Measurements from ENCODE around the gene SRMS. TPM values are rescaled to one million over a fixed set of nuclear protein-coding genes. Genes with fewer than 3 reads are reported as not detected.

The SRMS gene
- total and polyA plus RNA-seq, 2 donors from 2014 or later = 0.38 TPM; not detected in 1

DNA sequence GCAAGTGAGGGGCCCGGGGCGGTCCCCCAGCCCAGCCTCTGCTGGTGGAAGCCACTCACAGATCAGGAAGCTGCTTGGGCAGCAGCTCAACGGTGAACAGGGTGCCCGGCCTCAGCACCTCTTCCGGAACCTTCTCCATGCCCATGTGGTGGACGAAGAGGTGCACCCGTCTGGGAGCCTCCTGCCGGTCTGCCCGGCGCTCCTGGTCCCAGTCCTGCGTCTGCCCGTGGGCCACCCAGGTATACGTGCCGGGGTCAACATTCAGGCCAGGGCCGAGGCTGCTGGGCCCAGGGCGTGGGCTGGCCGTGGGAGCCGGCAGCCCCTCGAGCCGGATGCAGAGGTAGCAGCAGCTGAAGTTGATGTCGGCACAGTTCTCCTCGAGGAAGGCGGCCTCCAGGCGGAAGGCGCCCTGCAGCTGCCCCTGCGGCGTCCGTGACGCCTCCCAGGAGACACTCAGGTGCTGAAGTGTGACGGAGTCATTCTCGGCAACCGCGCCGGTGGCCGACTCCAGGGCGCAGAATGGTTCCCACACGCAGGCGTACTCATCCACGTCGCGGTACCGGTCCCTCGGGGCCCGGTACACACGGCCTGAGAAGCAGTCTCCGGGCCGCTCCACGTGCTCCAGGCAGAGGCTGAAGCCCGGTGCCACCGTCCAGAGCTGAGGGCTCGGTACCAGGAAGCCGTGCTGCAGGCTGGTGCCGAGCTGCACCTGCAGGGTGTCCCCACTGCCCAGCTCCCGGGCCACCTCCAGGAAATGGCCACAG is 15.1 kb upstream of the SRMS start:
- Histone ChIP-seq H3K9me3 (ENCODE audit: control insufficient read depth in 2 of 3, insufficient read depth in 1 of 3, low read length in 3 of 3) (no peaks in the 10 kb centered on the region), H3K9ac (ENCODE audit: low read length in 3 of 3) (no peak overlapping the region), H3K4me1 (ENCODE audit: control insufficient read depth in 2 of 3, insufficient read depth in 2 of 3, low read depth in 1 of 3, low read length in 3 of 3) (no peaks in the 10 kb centered on the region), H3K4me3 (ENCODE audit: low read length in 3 of 3) (no peak overlapping the region), H3K27ac (ENCODE audit: low read depth in 2 of 2, low read length in 2 of 2) (no peak overlapping the region), H3K27me3 (ENCODE audit: control insufficient read depth, insufficient read depth, low read length) (no peaks in the 10 kb centered on the region), H3K36me3 (ENCODE audit: control insufficient read depth in 2 of 3, insufficient read depth in 3 of 3, low read length in 3 of 3) (peaks cover 0 to 3% (median 0%) of the 10 kb centered on the region in 3 donors)
- DNase-seq (no peak), FAIRE-seq (no peak)
- intact Hi-C loops (cut with DNase I) = no loop called here
- TF ChIP-seq, protein P1, sequence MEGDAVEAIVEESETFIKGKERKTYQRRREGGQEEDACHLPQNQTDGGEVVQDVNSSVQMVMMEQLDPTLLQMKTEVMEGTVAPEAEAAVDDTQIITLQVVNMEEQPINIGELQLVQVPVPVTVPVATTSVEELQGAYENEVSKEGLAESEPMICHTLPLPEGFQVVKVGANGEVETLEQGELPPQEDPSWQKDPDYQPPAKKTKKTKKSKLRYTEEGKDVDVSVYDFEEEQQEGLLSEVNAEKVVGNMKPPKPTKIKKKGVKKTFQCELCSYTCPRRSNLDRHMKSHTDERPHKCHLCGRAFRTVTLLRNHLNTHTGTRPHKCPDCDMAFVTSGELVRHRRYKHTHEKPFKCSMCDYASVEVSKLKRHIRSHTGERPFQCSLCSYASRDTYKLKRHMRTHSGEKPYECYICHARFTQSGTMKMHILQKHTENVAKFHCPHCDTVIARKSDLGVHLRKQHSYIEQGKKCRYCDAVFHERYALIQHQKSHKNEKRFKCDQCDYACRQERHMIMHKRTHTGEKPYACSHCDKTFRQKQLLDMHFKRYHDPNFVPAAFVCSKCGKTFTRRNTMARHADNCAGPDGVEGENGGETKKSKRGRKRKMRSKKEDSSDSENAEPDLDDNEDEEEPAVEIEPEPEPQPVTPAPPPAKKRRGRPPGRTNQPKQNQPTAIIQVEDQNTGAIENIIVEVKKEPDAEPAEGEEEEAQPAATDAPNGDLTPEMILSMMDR (IDR thresholded peaks at IDR 0.05; ENCODE audit: borderline replicate concordance, extremely low read depth, insufficient read depth) = no peak

DNA sequence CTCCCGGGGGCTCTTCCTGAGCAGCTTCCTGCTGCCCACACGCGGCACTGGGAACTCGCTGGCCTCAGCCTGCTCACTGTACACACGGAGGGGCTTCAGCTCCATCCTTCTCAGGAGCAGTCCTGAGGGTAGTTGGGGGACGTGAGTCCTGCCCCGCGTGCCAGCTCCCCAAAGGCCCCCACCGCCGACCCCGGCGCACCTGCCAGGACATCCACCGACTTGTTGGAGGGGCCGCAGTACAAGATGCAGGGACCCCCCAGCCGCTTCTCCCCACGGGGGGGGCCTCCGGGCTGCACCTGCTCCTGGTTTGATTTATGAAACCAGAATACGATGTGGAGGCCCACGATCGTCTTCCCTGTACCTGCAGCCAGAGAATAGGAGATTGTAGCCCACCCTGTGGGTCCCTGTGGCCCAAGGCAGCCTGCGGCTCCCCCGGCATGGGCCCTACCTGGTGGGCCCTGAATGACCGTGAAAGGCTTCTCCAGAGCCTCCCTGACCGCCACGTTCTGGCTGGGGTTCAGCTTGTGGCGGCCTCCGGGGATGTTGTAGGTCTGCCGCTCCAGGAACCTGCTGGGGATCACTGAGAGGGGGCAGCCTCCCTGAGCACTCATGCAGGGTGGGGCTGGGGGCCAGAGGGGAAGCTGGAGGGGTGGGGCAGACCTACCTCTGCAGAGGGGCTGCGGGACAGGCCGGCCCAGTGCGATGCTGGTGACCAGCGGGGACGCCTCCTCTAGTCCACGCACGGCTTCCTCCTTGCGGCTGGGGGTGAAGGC is 14.3 kb upstream of the SRMS start:
- DNase-seq (no peak), FAIRE-seq (no peak)
- no peaks in the 10 kb centered on the region for H3K9me3 ChIP-seq (ENCODE audit: control insufficient read depth in 2 of 3, insufficient read depth in 1 of 3, low read length in 3 of 3)
- peaks cover 0 to 3% (median 0%) of the 10 kb centered on the region in 3 donors for H3K36me3 ChIP-seq (ENCODE audit: control insufficient read depth in 2 of 3, insufficient read depth in 3 of 3, low read length in 3 of 3)
- intact Hi-C loops (cut with DNase I) = no loop called here
- no peaks in the 10 kb centered on the region for H3K4me1 ChIP-seq (ENCODE audit: control insufficient read depth in 2 of 3, insufficient read depth in 2 of 3, low read depth in 1 of 3, low read length in 3 of 3)
- no peaks in the 10 kb centered on the region for H3K27me3 ChIP-seq (ENCODE audit: control insufficient read depth, insufficient read depth, low read length)
- H3K4me3 ChIP-seq (ENCODE audit: low read length in 3 of 3) = no peak overlapping the region
- H3K9ac ChIP-seq (ENCODE audit: low read length in 3 of 3) = no peak overlapping the region
- no peak overlapping the region for H3K27ac ChIP-seq (ENCODE audit: low read depth in 2 of 2, low read length in 2 of 2)
- TF ChIP-seq, protein P1 (IDR thresholded peaks at IDR 0.05; ENCODE audit: borderline replicate concordance, extremely low read depth, insufficient read depth) = no peak

DNA sequence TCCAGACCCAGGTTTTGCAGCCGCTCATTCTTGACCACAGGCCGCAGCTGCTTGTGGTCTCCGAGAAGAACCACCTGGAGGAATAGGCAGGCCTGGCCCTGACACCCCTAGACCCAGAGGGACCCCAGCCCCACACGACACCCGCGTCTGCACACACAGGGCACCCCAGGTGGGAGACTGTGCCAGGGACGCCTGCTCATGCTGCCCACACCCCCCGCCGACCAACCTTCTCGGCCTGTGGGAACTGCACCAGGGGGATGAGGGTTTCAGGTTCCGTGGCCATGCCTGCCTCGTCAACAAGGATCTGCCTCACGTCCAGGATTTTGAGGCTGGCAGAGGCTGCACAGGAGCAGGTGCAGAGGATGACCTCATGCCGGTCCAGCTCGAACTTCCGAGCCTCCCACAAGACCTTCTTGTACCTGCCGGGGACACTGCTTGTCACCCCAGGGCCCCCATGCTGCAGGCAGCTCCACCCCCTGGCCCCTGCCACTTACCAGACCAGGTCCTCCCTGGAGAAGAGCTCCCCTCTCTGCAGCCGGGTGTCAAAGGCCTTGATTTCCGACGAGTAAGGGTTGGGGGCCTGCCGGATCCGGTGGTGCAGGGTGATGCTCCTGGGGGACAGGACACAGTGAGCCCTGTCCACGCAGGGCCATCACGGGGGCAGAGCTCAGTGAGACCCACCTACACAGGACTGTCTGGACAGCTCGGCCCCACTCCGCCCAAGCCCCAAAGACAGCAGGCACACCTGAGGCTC is 13.5 kb upstream of the SRMS start:
- intact Hi-C loops (cut with DNase I) = no loop called here
- Histone ChIP-seq H3K27me3 (ENCODE audit: control insufficient read depth, insufficient read depth, low read length) (no peaks in the 10 kb centered on the region), H3K9ac (ENCODE audit: low read length in 3 of 3) (no peak overlapping the region), H3K27ac (ENCODE audit: low read depth in 2 of 2, low read length in 2 of 2) (no peak overlapping the region), H3K9me3 (ENCODE audit: control insufficient read depth in 2 of 3, insufficient read depth in 1 of 3, low read length in 3 of 3) (no peaks in the 10 kb centered on the region), H3K36me3 (ENCODE audit: control insufficient read depth in 2 of 3, insufficient read depth in 3 of 3, low read length in 3 of 3) (peaks cover 0 to 3% (median 0%) of the 10 kb centered on the region in 3 donors), H3K4me1 (ENCODE audit: control insufficient read depth in 2 of 3, insufficient read depth in 2 of 3, low read depth in 1 of 3, low read length in 3 of 3) (no peaks in the 10 kb centered on the region), H3K4me3 (ENCODE audit: low read length in 3 of 3) (no peak overlapping the region)
- no peak for DNase-seq
- FAIRE-seq = no peak
- TF ChIP-seq, protein P1 (IDR thresholded peaks at IDR 0.05; ENCODE audit: borderline replicate concordance, extremely low read depth, insufficient read depth) = no peak
